NCI-H128 (cell line): ENCODE measurements around the gene IGF2BP3.

ENCODE experiments used
- DNase-seq: peaks from one replicate; lab custom pipeline; 2025; ENCODE audit not compliant: unreplicated experiment; lab: John Stamatoyannopoulos, UW

The IGF2BP3 gene

GRCh38 chr7:23298885-23299769 is 171.2 kb downstream of the IGF2BP3 start, which contains the start of gene MALSU1:
Gene MALSU1 (plus strand): TSS chr7:23299339. CDS start chr7:23299353, 14 bp downstream.
- DNase-seq, result peak; percentile 93

- DNase-seq, result no peak
These were observed 172.0 kb downstream of the IGF2BP3 start for GRCh38 chr7:23298141-23298881.

- DNase-seq, result no peak
These were observed 174.9 kb downstream of the IGF2BP3 start for GRCh38 chr7:23295401-23295697.

- no peak for DNase-seq
These were observed 175.5 kb downstream of the IGF2BP3 start for GRCh38 chr7:23294549-23295400.

GRCh38 chr7:23293500-23294073 is 176.7 kb downstream of the IGF2BP3 start:
- DNase-seq, result no peak

GRCh38 chr7:23292623-23293022 is 177.7 kb downstream of the IGF2BP3 start:
- no peak for DNase-seq

GRCh38 chr7:23291957-23292560 is 178.2 kb downstream of the IGF2BP3 start:
- DNase-seq, result no peak

- DNase-seq, result no peak
These were observed 179.3 kb downstream of the IGF2BP3 start for GRCh38 chr7:23290993-23291392.

GRCh38 chr7:23287612-23288011 is 182.7 kb downstream of the IGF2BP3 start:
- DNase-seq, result no peak

GRCh38 chr7:23285657-23286646 is 184.3 kb downstream of the IGF2BP3 start:
- no peak for DNase-seq

GRCh38 chr7:23284871-23285270 is 185.4 kb downstream of the IGF2BP3 start:
- no peak for DNase-seq

- no peak for DNase-seq
These were observed 187.2 kb downstream of the IGF2BP3 start for GRCh38 chr7:23283086-23283485.

GRCh38 chr7:23279819-23280525 is 190.3 kb downstream of the IGF2BP3 start:
- DNase-seq, result no peak

- DNase-seq, result peak; percentile 13
These were observed 192.8 kb downstream of the IGF2BP3 start for GRCh38 chr7:23277359-23277989.

- DNase-seq, result no peak
These were observed 193.3 kb downstream of the IGF2BP3 start for GRCh38 chr7:23276947-23277346.

GRCh38 chr7:23276376-23276775 is 193.9 kb downstream of the IGF2BP3 start:
- DNase-seq, result no peak

GRCh38 chr7:23275912-23276311 is 194.4 kb downstream of the IGF2BP3 start:
- DNase-seq, result peak; percentile 51

- DNase-seq, result peak; percentile 91
These were observed 197.1 kb downstream of the IGF2BP3 start for GRCh38 chr7:23273141-23273599.
